ENCODE measurements around the gene DOCK7.

Gene DOCK7

DNA sequence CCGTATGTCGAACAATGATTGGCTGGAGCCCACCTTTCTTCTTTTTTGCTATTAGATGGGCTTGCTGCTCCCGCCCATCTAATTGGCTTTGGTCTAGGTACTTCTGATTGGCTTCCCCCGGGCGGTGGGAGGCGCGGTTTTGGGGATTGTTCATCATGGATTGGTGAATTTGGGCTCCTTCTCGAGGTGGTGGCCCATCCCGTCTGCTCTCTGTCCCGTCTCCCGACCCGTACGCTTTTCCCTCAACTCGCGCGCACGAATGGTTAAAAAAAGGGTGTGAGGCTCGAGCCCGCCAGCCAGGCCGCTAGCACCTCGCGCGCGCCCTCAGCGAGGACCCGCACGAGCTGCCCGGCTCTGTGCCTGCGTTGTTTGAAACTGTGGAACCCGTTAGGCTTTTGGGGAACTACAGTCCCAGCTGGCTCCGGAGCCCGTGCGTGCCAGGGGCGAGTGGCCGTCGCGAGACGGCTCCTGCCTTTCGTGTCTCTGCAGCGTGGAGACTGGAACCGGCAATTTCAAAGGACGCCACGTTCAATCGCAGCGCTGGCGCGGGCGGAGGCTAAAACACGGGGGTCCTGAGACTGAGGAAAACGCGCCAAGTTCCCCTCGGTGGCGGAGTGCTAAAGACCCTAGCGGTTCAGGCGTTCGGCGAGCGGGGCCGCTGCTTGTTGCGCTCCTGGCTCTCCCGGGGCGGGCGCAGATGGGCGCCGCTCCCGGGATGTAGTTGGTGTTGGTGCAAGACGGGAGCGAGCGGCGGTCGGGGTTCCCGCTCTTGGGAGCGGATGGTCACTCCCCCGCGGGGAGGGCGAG, 251.5 kb downstream of the DOCK7 start, which contains the start of gene USP1:
USP1 (plus strand) TSS at position 584 of the 807 bp plus-strand sequence. CDS start 2,819 bp downstream, outside the sequence.
- DNase-seq = peak; percentile 99

DNA sequence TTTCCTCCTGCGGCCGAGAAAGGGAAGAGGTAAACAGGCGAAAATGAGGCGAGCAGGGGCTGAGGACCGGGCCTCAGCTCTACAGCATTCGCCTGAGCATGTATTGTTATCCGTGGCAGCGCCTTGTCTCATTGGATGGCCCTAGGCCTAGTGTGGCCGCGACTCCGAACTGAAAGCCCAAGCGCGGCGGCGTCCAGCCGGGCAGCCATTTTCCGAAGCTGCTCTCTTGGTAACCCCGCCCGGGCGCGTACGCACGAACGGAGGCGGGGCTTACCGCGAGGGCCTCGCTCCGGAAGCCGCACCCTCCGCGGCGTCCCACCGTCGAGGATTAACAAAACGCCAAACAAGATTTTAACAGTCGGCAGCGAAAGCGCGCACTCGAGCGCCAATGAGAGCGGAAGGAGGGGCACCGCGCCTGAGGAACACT, 252.1 kb downstream of the DOCK7 start:
- DNase-seq = no peak

DNA sequence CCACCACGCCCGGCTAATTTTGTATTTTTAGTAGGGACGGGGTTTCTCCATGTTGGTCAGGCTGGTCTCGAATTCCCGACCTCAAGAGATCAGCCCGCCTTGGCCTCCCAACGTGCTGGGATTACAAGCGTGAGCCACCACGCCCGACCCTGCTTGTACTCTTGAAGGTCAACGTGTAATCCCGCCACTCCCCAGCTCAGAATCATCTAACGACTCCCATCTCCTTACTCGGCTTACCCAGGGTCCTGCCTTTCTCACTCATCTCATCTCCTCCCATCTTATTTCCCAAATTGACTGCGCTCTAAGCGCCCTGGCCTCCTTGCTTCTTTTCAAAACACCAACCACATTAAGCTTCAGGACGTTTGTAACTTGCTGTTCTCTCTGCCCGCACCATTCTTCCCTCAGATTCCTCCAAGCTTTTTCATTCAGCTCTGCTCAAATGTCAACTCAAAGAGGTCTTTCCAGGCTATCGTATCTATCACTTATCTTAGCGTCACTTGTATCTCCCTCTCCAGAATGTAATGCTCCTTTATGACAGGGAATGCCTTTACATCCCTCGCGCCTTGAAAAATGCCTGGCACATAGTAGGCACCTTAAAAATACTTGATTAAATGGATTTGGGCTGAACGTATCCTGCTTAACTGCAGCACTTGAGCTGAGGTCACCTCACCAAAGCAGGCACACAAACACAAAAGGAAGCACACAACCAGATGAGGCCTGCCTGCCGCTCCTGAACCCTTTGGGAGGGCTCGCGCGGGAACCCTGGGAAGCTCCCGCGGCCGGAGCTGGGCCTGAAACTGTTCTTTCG, 252.8 kb downstream of the DOCK7 start:
- DNase-seq = no peak

GRCh38 chr1:62434618-62435001, 253.6 kb downstream of the DOCK7 start:
- DNase-seq = no peak

GRCh38 chr1:62433861-62434617, 254.1 kb downstream of the DOCK7 start:
- DNase-seq = no peak

DNA sequence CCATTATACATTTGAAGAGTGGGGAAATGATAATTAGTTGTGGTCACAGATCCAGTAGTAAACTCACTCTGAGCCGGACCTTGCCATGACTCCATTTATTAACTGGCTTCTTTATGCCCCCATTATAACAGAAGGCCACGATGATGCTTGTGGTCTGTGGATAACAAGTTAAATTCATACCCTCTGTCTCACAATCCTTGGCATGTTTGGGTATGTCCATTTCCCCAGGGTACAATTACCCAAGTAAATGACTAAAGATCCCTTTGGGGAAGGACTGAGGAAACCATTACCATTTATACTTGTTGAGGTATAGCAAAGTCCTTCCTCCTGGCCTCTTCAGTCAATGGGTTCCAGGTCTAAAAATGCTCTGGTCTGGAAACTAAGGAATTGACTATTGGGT, 258.6 kb downstream of the DOCK7 start:
- DNase-seq = no peak

DNA sequence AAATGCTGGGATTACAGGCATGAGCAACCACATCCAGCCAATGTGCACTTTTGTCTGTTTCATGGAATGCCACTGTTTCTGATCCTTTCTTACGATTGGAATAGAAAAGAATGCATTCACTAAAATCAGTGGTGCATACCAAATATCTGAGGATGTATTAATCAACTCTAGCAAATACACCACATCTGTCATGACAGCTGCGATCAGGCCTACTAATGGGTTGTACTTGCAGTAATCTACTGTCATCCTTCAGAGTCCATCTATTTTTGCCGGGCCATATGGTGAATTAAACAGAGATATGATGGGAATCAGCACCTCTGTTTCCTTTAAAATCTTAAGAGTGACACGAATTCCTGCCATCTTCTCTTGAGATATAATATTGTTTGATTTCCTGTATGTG, 259.8 kb downstream of the DOCK7 start:
- DNase-seq = peak; percentile 91

DNA sequence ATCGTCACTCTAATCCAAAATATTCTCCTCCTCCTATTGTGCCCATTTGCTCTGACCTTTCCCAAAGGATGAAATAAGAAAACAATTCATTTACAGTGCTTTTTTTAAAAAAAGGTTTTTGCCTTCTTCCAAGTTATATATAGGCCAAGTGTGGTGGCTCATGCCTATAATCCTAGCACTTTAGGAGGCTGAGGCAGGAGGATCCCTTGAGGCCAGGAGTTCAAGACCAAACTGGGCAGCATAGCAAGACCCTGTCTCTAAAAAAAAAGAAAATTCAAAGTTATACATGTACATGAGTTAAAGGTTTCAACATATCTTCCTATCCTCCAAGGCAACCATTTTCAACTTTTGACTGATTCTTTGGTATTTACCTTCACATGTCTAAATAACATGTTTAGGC, 261.4 kb downstream of the DOCK7 start:
- no peak for DNase-seq

- no peak for DNase-seq
These were observed 261.9 kb downstream of the DOCK7 start for GRCh38 chr1:62426237-62426636.

DNA sequence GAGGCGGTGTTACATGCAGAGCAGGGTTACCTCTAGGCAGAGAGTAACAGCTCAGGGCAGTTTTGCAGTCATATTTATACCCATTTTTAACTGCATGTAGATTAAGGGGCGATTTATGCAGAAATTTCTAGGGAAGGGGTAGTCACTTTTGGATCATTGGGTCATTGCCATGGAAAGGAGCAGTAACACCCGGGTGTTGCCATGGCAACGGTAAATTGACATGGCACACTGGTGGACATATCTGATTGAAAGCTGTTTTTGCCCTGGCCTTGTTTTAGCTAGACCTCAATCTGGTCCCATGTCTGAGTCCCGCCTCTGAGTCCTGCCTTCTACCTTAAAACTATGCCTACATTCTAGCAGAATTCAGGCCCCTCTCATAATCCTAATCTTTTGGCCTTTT, 263.1 kb downstream of the DOCK7 start:
- DNase-seq = no peak

DNA sequence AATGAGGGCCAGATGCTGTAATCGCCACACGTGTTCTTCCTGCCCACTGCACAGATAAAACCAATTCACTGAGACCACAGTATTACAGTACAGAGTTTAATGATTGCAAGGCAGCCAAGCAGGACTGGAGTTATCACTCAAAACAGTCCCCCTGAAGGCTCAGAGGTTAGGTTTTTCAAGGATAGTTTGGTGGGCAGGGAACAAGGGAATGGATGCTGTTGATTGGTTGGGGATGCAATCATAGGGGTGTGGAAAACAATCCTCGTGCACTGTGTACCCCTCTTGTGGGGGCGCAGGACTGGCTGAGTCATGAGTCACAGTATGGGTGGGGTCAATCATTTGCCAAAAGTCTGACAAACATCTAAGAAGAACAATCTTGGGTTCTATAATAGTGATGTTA, 263.8 kb downstream of the DOCK7 start:
- no peak for DNase-seq

- DNase-seq = no peak
These were observed 264.5 kb downstream of the DOCK7 start for GRCh38 chr1:62423580-62424242.

DNA sequence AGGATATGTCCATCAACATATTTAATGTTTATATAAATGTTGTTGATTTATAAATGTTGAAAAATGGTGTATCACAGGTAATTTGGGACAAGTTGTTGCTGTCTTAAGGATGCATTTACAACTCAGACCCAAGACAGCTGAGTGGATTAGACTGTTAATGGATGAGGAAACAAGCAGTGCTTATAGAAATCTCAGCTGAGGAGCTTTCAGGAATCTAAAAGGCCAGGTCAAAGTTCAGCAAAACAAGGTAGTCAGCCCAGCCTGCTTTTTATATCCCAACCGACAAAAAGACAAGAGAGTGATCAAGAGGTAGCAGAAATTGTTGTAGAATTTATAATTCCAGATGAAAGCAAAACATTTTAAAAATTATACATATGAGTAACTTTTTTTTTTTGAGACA, 268.0 kb downstream of the DOCK7 start:
- no peak for DNase-seq

DNA sequence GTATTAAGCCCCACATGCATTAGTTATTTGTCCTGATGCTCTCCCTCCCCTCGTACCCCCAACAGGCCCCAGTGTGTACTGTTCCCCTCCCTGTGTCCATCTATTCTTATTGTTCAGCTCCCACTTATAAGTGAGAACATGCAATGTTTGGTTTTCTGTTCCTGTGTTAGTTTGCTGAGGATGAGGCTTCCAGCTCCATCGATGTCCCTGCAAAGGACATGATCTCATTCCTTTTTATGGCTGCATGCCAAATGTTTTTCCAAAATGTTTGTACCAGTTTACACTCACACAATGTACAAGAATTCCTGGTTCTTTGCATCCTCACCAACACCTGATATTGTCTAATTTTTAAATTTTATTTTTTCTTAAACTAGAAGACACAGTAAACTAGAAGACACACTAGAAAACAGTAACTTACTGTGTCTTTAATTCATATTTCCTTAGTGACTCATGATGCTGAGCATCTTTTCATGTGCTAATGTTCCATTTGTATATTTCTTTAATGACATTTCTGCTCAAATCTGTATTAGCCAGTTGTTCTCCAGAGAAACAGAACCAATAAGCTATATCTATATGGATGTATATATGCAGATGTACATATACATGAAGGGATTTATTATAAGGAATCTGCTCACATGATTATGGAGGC, 270.7 kb downstream of the DOCK7 start:
- no peak for DNase-seq

DNA sequence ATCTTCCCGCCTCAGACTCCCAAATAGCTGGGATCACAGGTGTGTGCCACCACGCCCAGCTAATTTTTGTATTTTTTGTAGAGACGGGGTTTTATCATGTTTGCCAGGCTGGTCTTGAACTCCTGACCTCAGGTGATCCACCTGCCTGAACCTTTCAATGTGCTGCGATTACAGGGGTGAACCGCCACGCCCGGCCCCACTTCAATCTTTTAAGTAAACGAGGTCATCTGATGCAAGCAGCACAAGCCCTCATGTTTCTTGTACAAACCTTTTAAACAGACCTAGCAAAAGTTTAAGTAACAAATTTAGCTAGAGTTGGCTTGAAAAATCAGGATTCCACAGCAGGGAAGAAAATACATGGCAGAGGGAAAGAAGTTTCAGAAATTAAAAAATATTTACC, 272.5 kb downstream of the DOCK7 start:
- DNase-seq = no peak

DNA sequence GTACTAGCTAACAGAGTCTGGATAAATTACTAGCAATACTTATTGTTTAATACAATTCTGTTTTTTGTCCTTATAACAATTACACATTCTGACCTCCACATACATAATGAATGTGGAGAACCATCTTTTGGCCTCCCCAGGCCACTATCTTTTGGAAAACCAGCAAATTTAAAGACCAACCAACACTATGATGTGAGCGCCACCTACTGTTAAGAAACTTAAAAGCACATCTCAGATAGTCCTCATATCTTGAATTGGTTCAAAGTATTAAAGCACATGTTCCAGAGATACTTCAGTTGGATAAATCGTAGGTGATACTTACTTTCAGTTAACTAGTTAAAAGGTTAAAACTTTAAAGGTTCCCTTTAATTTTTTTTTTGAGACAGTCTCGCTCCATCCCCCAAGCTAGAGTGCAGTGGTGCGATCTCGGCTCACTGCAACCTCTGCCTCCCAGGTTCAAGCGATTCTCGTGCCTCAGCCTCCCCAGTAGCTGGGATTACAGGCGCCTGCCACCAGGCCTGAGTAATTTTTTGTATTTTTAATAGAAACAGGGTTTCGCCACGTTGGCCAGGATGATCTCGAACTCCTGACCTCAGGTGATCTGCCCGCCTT, 280.7 kb downstream of the DOCK7 start:
- peak; percentile 25 for DNase-seq

- no peak for DNase-seq
These were observed 281.6 kb downstream of the DOCK7 start for GRCh38 chr1:62406576-62406975.

DNA sequence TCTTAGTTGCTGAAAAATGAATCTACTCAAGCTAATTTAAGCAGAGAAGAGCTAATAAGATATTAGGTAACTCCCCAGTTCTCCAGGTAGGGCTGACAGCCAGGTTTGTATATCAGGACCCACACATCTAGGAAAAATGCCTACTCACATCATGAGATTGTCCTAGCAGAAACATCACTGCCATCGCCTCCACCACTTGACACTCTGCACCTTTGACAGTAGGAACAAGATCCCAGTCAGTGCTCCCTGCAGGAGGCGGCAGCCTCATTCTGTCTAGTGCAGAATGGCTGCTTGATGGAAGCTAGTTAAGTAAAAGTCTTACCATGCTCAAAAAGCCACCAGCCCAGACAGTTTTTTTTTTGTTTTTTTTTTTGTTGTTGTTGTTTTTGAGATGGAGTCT, 282.9 kb downstream of the DOCK7 start:
- DNase-seq = no peak
